Left lung (tissue), 10 donors: ENCODE data around the gene CROCC2. TPM values are rescaled to one million over a fixed set of nuclear protein-coding genes. Genes with fewer than 3 reads are reported as not detected.

ENCODE experiments used
- ATAC-seq: fragments of 200-7000 bp; cut with Tn5 transposase; one replicate; pipeline ENCODE4 v1.9.1; 2020; ENCODE audit warnings: moderate library complexity
- DNase-seq, 4 donors: peaks; one replicate each; pipeline ENCODE4 v3.0.0-alpha.2; 2013 to 2020
- H3K27ac ChIP-seq, 2 donors: fragments of 200-600 bp; sonication (generic) in 1 of 2; one replicate each; pipeline versions ENCODE4 v1.5.0 to v1.8.0; 2020 to 2021
- H3K27me3 ChIP-seq, 2 donors: fragments of 200-600 bp; sonication (generic) in 1 of 2; one replicate each; pipeline versions ENCODE4 v1.5.0 to v1.8.0; 2020 to 2021
- H3K36me3 ChIP-seq, 2 donors: fragments of 200-600 bp; sonication (generic) in 1 of 2; one replicate each; pipeline versions ENCODE4 v1.5.0 to v1.8.0; 2020 to 2021
- H3K4me1 ChIP-seq, 2 donors: fragments of 200-600 bp; one replicate each; pipeline ENCODE4 v1.8.0; 2021
- H3K4me3 ChIP-seq, 2 donors: fragments of 200-600 bp; sonication (generic) in 1 of 2; one replicate each; pipeline versions ENCODE4 v1.5.0 to v1.8.0; 2020 to 2021; ENCODE audit warnings: mild to moderate bottlenecking in 1 of 2
- H3K9me3 ChIP-seq, 2 donors: fragments of 200-600 bp; sonication (generic) in 1 of 2; one replicate each; pipeline versions ENCODE4 v1.5.0 to v1.8.0; 2020 to 2021
- CTCF ChIP-seq, 2 donors: fragments of 200-600 bp; sonication (generic) in 1 of 2; IDR thresholded peaks; one replicate each; pipeline versions ENCODE4 v1.5.0 to v1.8.0; 2021; ENCODE audit warnings: antibody characterized with exemption in 2 of 2
- intact Hi-C, 2 donors: fragments of 100-400 bp; cut with DNase I; formaldehyde crosslinking; loops; one replicate each; pipeline versions ENCODE4 v1.11.2 to v1.14.2; 2022
- polyA plus RNA-seq, 6 donors: library from polyadenylated mRNA; unstranded; fragments of 120-200 nt; gene quantifications; one replicate each; pipeline ENCODE4 v1.2.1, GENCODE V29; 2013; ENCODE audit not compliant: insufficient read length in 6 of 6
- total RNA-seq, 2 donors: library from RNA; stranded (reverse); fragmentation: NEBNext Ultra II Directional; extraction: Animal tissue kit (Norgen Biotek cat#: 25700); gene quantifications; one replicate each; pipeline ENCODE4 v1.2.1, GENCODE V29; 2021
- donor health status: DM: no; HTN: yes; CAD: no.
- donor health status: DM: no; HTN: no; CAD: no.

CROCC2 gene
- total and polyA plus RNA-seq, 8 donors: 0.32 to 4.4 (median 2.3) TPM

GRCh38 chr2:241029599-241030332 lies 123.6 kb downstream of the CROCC2 start:
- Histone ChIP-seq H3K36me3 (peaks cover 0 to 9% of the 10 kb centered on the region in 2 donors), H3K9me3 (peaks cover 0 to 22% of the 10 kb centered on the region in 2 donors), H3K4me3 (no peak overlapping the region), H3K27me3 (no peaks in the 10 kb centered on the region), H3K27ac (no peak overlapping the region), H3K4me1 (peaks cover 0 to 2% of the 10 kb centered on the region in 2 donors)
- intact Hi-C loops: no loop called here
- ATAC-seq: no peak
- DNase-seq: no peak
- TF ChIP-seq CTCF (IDR thresholded peaks at IDR 0.05): no peak

GRCh38 chr2:241030333-241030680 lies 124.2 kb downstream of the CROCC2 start:
- ATAC-seq (no peak), DNase-seq (no peak)
- no peak for TF ChIP-seq CTCF (IDR thresholded peaks at IDR 0.05)
- Histone ChIP-seq H3K9me3 (peaks cover 0 to 17% of the 10 kb centered on the region in 2 donors), H3K4me1 (peaks cover 0 to 2% of the 10 kb centered on the region in 2 donors), H3K27ac (no peak overlapping the region), H3K36me3 (peaks cover 0 to 9% of the 10 kb centered on the region in 2 donors), H3K27me3 (no peaks in the 10 kb centered on the region), H3K4me3 (no peak overlapping the region)
- intact Hi-C loops: no loop called here

GRCh38 chr2:241030883-241031282 lies 124.7 kb downstream of the CROCC2 start:
- intact Hi-C loops: no loop called here
- no peak for ATAC-seq

GRCh38 chr2:241031436-241032165 lies 125.5 kb downstream of the CROCC2 start:
- Histone ChIP-seq H3K4me3 (no peak overlapping the region), H3K27ac (no peak overlapping the region), H3K9me3 (peaks cover 0 to 4% of the 10 kb centered on the region in 2 donors), H3K27me3 (peaks cover 0 to 6% of the 10 kb centered on the region in 2 donors), H3K4me1 (peaks cover 1 to 2% of the 10 kb centered on the region in 2 donors), H3K36me3 (peaks cover 0 to 9% of the 10 kb centered on the region in 2 donors)
- no peak for TF ChIP-seq CTCF (IDR thresholded peaks at IDR 0.05)
- intact Hi-C loops: no loop called here
- DNase-seq (peak in 2 of 4 donors; percentile 31 to 34), ATAC-seq (peak; percentile 62)

More at GRCh38 chr2:241030883-241031282, 124.7 kb downstream of the CROCC2 start:
- Histone ChIP-seq H3K27me3 (no peaks in the 10 kb centered on the region), H3K36me3 (peaks cover 0 to 9% of the 10 kb centered on the region in 2 donors), H3K4me3 (no peak overlapping the region), H3K4me1 (peaks cover 0 to 2% of the 10 kb centered on the region in 2 donors), H3K27ac (no peak overlapping the region), H3K9me3 (peaks cover 0 to 11% of the 10 kb centered on the region in 2 donors)
- TF ChIP-seq CTCF (IDR thresholded peaks at IDR 0.05): no peak
- no peak for DNase-seq

- intact Hi-C loops: no loop called here
- no peak overlapping the region for H3K27ac ChIP-seq
- ATAC-seq (no peak), DNase-seq (no peak)
- peaks cover 2 to 9% of the 10 kb centered on the region in 2 donors for H3K4me1 ChIP-seq
- no peak overlapping the region for H3K4me3 ChIP-seq
- H3K9me3 ChIP-seq: no peaks in the 10 kb centered on the region
- peaks cover 0 to 11% of the 10 kb centered on the region in 2 donors for H3K27me3 ChIP-seq
- peaks cover 0 to 13% of the 10 kb centered on the region in 2 donors for H3K36me3 ChIP-seq
- TF ChIP-seq CTCF (IDR thresholded peaks at IDR 0.05): no peak
Measured at GRCh38 chr2:241033336-241033987, 127.3 kb downstream of the CROCC2 start.
